ENCODE measurements around the gene TRDN.

GRCh38 chr6:123193298-123193697, 443.5 kb downstream of the TRDN start:
- no peak for TF ChIP-seq CTCF (IDR thresholded peaks at IDR 0.05)
- TF ChIP-seq POLR2A (IDR thresholded peaks at IDR 0.05), result no peak
- TF ChIP-seq POLR2AphosphoS5 (IDR thresholded peaks at IDR 0.05), result no peak
